ENCODE data around the gene CLDND2.

The CLDND2 gene

GRCh38 chr19:51357952-51358351 is 10.9 kb downstream of the CLDND2 start:
- H3K27ac ChIP-seq: no peak overlapping the region
- TF ChIP-seq ZFX (IDR thresholded peaks at IDR 0.05): no peak
- TF ChIP-seq CTCF (conservative IDR thresholded peaks at IDR 0.05): no peak

DNA sequence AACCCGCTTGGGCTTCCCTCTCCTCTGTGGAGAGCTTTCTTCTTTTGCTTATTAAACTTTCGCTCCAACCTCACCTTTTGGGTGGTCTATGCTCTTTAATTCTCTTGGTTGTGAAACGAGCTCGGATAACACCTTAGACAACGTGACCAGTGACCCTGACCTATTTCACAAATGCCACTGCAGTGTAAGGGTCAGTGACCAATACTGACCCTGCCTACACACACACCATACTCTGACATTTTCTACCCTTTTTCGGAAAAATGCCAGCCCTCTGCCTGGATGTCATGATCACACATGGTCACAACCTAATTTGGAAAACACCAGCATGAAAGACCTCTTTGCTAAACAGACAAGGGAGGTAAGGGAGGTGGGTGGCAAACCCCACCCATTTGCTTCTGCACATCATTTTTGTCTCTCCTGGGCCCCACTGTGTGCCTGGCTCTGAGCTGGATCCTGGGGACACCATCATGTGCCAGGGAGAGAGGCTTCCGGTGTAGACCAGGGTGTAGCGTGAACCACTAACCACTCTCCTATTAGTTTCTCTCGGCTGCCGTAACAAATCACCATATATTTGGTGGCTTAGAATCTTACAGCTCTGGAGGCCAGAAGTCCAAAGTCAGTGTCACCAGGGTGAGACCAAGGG is 12.5 kb downstream of the CLDND2 start:
- H3K27ac ChIP-seq: no peak overlapping the region
- TF ChIP-seq CTCF (conservative IDR thresholded peaks at IDR 0.05): no peak
- TF ChIP-seq ZFX (IDR thresholded peaks at IDR 0.05): no peak

DNA sequence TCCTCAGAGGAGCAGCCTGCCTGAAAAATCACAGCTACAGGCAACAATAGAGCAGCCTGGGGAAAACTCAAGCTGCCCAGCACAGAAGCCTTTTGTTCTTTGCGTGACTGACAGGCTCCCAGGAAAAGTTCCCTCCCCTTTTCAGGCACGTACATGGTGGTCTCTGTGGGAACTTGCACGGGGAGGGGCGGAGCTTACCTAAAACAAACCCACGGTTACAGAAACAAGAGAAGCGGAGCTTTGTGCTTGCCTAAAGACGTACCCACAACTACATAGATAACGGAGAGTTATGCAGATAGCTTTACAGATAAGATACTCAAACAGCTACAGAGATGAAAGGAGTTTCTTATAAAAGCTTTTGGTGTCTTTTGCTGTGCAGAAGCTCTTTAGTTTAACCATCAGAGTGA is 14.1 kb downstream of the CLDND2 start:
- H3K27ac ChIP-seq: no peak overlapping the region
- no peak for TF ChIP-seq CTCF (conservative IDR thresholded peaks at IDR 0.05)
- TF ChIP-seq ZFX (IDR thresholded peaks at IDR 0.05): no peak

GRCh38 chr19:51354103-51354741 is 14.6 kb downstream of the CLDND2 start:
- H3K27ac ChIP-seq: no peak overlapping the region
- TF ChIP-seq ZFX (IDR thresholded peaks at IDR 0.05): no peak
- no peak for TF ChIP-seq CTCF (conservative IDR thresholded peaks at IDR 0.05)

DNA sequence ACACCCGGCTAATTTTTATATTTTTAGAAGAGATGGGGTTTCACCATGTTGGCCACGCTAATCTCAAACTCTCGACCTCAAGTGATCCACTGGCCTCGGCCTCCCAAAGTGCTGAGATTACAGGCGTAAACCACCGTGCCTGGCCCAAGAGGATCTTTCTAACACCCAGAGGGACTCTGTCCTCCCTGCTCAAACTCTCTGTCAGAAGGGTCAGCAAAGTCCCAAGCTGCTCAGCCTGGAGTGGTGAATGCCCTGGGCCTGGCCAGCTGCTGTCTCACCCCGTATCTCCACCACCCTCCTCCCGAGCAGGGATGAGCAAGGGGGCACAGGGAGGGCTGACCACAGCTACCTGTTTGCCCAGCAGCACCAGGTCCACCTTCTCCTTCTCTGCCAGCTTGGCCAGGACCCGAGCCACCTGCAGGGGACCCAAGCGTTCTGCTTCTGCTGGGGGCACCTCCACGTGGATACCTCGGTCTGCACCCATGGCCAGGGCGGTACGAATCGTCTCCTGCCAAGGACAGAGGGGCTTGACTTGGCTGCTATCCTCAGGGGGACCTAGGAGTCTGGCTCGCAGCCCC is 15.9 kb downstream of the CLDND2 start:
- TF ChIP-seq ZFX (IDR thresholded peaks at IDR 0.05) (no peak), CTCF (conservative IDR thresholded peaks at IDR 0.05) (no peak)
- H3K27ac ChIP-seq: no peak overlapping the region

GRCh38 chr19:51351266-51351990 is 17.4 kb downstream of the CLDND2 start:
- no peak for TF ChIP-seq CTCF (conservative IDR thresholded peaks at IDR 0.05)
- no peak for TF ChIP-seq ZFX (IDR thresholded peaks at IDR 0.05)
- H3K27ac ChIP-seq: no peak overlapping the region

All from C4-2B (cell line).